Lower leg skin (tissue), 4 donors: ENCODE data around the gene PADI4. TPM values are rescaled to one million over a fixed set of nuclear protein-coding genes. Genes with fewer than 3 reads are reported as not detected.

Source experiments
- DNase-seq, 2 donors: peaks; one replicate each; pipeline ENCODE4 v3.0.0-alpha.2; 2019; ENCODE audit warnings: low spot score in 2 of 2
- H3K4me3 ChIP-seq: fragments of 200-600 bp; sonication (generic); 2 replicates; pipeline ENCODE4 v1.5.1; 2017; ENCODE audit warnings: mild to moderate bottlenecking, low read depth; ENCODE audit not compliant: poor library complexity, severe bottlenecking
- POLR2A ChIP-seq, 2 donors: fragments of 450-650 bp; IDR thresholded peaks; one replicate each; pipeline ENCODE4 v1.6.1; 2016 to 2017; ENCODE audit warnings: antibody characterized with exemption in 2 of 2, mild to moderate bottlenecking in 1 of 2, moderate library complexity in 1 of 2
- WGBS, 2 donors: methylation state at CpG; one replicate each; pipeline ENCODE4 v1.1.5; 2018; 5-methylcytosine and 5-hydroxymethylcytosine counted together
- intact Hi-C: fragments of 100-400 bp; cut with DNase I; formaldehyde crosslinking; loops from one replicate; pipeline ENCODE4 v1.15.0; 2023; ENCODE audit warnings: low total_unique reads
- total RNA-seq, 4 donors: library from RNA; depleted of rRNA; stranded (reverse); fragments of >200 nt; gene quantifications; one replicate each; pipeline ENCODE4 v1.1.0, GENCODE V29; 2016
- TF ChIP-seq, protein P1 (sequence below), 3 donors: fragments of 450-650 bp; IDR thresholded peaks; one replicate each; pipeline ENCODE4 v1.5.1; 2016; ENCODE audit warnings: antibody characterized with exemption in 3 of 3, mild to moderate bottlenecking in 3 of 3, moderate library complexity in 2 of 3

The PADI4 gene, protein sequence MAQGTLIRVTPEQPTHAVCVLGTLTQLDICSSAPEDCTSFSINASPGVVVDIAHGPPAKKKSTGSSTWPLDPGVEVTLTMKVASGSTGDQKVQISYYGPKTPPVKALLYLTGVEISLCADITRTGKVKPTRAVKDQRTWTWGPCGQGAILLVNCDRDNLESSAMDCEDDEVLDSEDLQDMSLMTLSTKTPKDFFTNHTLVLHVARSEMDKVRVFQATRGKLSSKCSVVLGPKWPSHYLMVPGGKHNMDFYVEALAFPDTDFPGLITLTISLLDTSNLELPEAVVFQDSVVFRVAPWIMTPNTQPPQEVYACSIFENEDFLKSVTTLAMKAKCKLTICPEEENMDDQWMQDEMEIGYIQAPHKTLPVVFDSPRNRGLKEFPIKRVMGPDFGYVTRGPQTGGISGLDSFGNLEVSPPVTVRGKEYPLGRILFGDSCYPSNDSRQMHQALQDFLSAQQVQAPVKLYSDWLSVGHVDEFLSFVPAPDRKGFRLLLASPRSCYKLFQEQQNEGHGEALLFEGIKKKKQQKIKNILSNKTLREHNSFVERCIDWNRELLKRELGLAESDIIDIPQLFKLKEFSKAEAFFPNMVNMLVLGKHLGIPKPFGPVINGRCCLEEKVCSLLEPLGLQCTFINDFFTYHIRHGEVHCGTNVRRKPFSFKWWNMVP
- under 1 TPM in 1 of 4 donors, not detected in 3; 0.51 TPM for total RNA-seq

DNA sequence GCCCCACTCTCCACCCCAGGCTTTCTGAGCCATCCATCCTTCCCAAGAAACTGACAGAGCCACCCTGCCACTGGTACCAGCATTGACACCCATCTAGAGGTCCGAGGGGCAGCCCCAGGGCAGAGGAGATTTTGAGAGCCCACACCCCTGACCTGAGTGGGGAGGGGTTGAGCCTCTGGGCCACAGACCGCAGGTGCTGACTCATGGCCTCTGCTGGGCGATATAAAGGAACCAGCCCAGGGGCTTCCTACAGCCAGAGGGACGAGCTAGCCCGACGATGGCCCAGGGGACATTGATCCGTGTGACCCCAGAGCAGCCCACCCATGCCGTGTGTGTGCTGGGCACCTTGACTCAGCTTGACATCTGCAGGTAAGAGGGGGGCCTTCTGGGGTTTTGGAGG is at the start of gene PADI4:
Gene PADI4 (plus strand): TSS at position 252 of the 400 bp plus-strand sequence. CDS start 26 bp downstream, at position 278.
- 49 to 64% methylated on average over 8 of the region's 8 CpGs for WGBS, 2 donors
- DNase-seq: peak in 1 of 2 donors; percentile 60

DNA sequence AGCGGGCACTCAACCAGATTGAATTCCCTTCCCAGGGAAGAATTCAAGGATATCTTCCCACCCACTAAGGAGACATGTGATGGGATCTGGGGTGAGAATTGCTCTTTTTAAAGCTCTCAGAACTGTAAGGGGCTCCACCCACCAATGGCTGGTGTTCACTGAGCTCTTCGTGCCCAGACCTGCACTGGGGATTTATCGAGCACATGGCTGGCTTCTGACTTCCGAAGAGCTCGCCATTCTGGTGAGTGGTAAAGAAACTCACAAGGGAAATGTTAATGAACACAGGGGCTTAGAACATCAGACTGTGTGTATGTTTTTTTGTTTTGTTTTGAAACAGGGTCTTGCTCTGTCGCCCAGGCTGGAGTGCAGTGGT is 49.3 kb upstream of the PADI4 start:
- WGBS, 2 donors: 44 to 50% methylated on average over 6 of the region's 6 CpGs
- intact Hi-C loops: no loop called here
- no peak overlapping the region for H3K4me3 ChIP-seq
- TF ChIP-seq, protein P1, sequence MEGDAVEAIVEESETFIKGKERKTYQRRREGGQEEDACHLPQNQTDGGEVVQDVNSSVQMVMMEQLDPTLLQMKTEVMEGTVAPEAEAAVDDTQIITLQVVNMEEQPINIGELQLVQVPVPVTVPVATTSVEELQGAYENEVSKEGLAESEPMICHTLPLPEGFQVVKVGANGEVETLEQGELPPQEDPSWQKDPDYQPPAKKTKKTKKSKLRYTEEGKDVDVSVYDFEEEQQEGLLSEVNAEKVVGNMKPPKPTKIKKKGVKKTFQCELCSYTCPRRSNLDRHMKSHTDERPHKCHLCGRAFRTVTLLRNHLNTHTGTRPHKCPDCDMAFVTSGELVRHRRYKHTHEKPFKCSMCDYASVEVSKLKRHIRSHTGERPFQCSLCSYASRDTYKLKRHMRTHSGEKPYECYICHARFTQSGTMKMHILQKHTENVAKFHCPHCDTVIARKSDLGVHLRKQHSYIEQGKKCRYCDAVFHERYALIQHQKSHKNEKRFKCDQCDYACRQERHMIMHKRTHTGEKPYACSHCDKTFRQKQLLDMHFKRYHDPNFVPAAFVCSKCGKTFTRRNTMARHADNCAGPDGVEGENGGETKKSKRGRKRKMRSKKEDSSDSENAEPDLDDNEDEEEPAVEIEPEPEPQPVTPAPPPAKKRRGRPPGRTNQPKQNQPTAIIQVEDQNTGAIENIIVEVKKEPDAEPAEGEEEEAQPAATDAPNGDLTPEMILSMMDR (IDR thresholded peaks at IDR 0.05): no peak
- no peak for TF ChIP-seq POLR2A (IDR thresholded peaks at IDR 0.05)
- DNase-seq: no peak

More for the DNA sequence above, at the start of gene PADI4:
- intact Hi-C loops: no loop called here
- H3K4me3 ChIP-seq: no peak within 1 kb of the TSS
- TF ChIP-seq, protein P1 (IDR thresholded peaks at IDR 0.05): no peak
- TF ChIP-seq POLR2A (IDR thresholded peaks at IDR 0.05): no peak

DNA sequence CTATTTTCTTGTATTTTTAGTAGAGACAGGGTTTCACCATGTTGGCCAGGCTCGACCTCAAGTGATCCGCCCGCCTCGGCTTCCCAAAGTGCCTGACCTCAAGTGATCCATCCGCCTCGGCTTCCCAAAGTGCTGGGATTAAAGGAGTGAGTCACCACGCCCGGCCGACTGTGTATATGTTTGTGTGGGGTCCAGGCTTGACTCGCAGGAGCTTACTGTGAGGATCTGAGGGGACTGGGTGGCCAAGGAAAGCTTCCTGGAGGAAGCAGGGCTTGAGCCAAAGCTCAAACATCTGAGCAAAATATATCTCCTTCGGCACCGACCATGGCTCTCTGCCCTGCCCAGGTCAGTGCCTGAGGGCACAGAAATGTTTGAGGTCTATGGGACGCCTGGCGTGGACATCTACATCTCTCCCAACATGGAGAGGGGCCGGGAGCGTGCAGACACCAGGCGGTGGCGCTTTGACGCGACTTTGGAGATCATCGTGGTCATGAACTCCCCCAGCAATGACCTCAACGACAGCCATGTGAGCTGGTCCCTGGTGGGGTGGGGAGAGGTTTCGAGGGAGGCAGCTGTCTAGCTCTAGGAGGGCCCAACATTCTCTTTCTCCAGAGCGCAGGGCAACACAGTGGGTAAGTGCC is 48.6 kb upstream of the PADI4 start:
- 72% methylated on average over 24 of the region's 24 CpGs for WGBS, 2 donors
- no peak for DNase-seq
- no peak for TF ChIP-seq POLR2A (IDR thresholded peaks at IDR 0.05)
- TF ChIP-seq, protein P1 (IDR thresholded peaks at IDR 0.05): no peak

DNA sequence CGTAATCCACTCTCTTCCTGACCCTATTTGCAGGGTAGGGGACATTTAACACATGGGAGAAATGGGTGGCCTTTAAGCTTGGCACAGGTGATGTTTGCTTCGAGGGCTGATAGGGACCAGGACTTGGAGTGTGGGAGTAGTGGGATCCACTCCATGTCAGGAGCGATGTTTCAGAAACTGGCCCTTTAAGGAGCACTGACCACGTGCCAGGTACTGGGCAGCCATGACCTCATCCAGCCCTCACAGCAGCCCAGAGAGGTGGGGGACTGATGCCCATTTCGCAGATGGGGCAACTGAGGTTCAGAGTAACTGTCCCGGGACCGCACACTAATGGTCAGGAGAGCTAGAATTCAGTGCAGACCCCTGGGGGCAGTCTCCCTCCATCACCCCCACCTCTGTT is 47.7 kb upstream of the PADI4 start:
- intact Hi-C loops: no loop called here
- TF ChIP-seq, protein P1 (IDR thresholded peaks at IDR 0.05): no peak
- TF ChIP-seq POLR2A (IDR thresholded peaks at IDR 0.05): no peak
- no peak for DNase-seq
- H3K4me3 ChIP-seq: no peak overlapping the region
- 83 to 96% methylated on average over 7 of the region's 7 CpGs for WGBS, 2 donors

More for the DNA sequence above, 48.6 kb upstream of the PADI4 start:
- H3K4me3 ChIP-seq: no peak overlapping the region
- intact Hi-C loops: no loop called here

DNA sequence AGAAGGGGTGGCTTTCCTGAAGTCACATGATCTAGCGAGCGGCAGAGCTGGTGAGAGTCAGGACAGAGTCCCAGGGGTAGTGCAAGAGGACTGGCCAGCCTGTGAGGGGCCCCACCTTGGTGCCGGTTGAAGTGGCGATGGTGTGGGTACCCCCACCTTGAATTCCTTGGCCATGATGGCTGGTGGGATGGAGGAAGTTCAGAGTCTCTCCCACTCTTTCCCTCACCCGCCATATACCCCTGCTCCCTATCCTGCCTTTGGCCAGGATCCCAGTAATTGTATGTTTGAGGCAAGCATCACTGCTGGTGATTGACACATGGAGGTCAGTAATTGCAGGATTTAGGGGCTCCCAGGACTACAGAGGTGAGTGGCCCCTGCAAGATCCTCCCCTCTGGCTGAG is 47.3 kb upstream of the PADI4 start:
- intact Hi-C loops: no loop called here
- WGBS, 2 donors: 87 to 90% methylated on average over 5 of the region's 5 CpGs
- TF ChIP-seq, protein P1 (IDR thresholded peaks at IDR 0.05): no peak
- no peak for TF ChIP-seq POLR2A (IDR thresholded peaks at IDR 0.05)
- no peak for DNase-seq
- no peak overlapping the region for H3K4me3 ChIP-seq
